Fibroblast of mammary gland (primary cell): ENCODE measurements around the gene ZNF410.
A peak's percentile ranks its signal among the peaks of the same experiment; 100 is the strongest.
"Not testable (repeated sequence)": the region's sequence is repeated elsewhere in the genome, so short reads cannot be mapped to it uniquely, and the experiment has no call there.

Source experiments
- DNase-seq: peaks from one replicate; pipeline ENCODE4 v3.0.0-alpha.2; 2010; ENCODE audit warnings: low read depth
- H3K4me3 ChIP-seq: 2 replicates; pipeline ENCODE4 v1.5.1; 2011; ENCODE audit warnings: low read depth, mild to moderate bottlenecking, low read length, moderate library complexity; ENCODE audit not compliant: control insufficient read depth
- TF ChIP-seq, protein P1 (sequence below): conservative IDR thresholded peaks from 2 replicates; pipeline ENCODE4 v1.5.1; 2011; ENCODE audit warnings: low read depth, low read length, inconsistent platforms; ENCODE audit not compliant: control insufficient read depth, insufficient read depth

The ZNF410 gene

GRCh38 chr14:73903028-73903427 lies 16.4 kb downstream of the ZNF410 start:
- no peak overlapping the region for H3K4me3 ChIP-seq
- TF ChIP-seq, protein P1, sequence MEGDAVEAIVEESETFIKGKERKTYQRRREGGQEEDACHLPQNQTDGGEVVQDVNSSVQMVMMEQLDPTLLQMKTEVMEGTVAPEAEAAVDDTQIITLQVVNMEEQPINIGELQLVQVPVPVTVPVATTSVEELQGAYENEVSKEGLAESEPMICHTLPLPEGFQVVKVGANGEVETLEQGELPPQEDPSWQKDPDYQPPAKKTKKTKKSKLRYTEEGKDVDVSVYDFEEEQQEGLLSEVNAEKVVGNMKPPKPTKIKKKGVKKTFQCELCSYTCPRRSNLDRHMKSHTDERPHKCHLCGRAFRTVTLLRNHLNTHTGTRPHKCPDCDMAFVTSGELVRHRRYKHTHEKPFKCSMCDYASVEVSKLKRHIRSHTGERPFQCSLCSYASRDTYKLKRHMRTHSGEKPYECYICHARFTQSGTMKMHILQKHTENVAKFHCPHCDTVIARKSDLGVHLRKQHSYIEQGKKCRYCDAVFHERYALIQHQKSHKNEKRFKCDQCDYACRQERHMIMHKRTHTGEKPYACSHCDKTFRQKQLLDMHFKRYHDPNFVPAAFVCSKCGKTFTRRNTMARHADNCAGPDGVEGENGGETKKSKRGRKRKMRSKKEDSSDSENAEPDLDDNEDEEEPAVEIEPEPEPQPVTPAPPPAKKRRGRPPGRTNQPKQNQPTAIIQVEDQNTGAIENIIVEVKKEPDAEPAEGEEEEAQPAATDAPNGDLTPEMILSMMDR = no peak
- peak; percentile 35 for DNase-seq

DNA sequence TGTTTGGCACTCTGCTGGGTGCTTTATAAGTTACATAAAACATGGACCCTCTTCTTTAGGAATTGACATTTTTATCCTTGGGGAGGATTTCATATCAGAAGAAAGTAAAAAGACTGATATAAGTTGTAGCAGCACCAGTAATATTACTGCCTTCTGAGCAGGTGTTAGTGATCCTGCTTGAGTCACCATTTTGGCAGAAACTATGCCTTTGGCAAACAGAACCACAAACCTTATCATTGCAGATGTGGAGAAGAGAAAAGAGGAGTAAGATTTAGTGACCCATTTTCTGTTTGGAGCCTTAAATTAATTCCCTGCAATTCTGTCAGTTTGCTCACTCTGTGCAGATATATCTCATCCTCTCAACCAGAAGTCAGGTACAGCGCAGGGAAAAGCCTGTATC lies 23.0 kb downstream of the ZNF410 start:
- H3K4me3 ChIP-seq = no peak overlapping the region
- peak; percentile 36 for DNase-seq
- TF ChIP-seq, protein P1 = no peak

DNA sequence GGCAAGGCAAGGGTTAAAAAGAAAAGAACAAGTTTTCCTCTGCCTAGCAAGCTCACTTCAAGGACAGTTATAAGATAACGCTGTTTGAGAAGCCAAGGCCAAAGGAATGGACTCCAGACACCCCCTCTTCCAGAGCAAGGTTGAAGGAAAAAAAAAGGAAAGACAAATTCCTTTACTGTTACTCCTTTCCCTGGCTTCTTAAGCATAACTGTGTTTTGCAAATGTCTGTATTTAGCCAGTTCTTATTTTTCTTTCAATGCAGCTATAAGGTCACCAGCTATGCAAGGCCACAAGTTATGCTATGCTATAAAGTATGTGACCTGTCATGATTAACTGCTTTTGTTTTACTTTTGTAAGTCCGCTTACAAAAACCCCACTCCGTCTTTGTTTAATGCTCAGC lies 26.6 kb downstream of the ZNF410 start:
- DNase-seq = no peak
- no peak overlapping the region for H3K4me3 ChIP-seq
- TF ChIP-seq, protein P1 = no peak

DNA sequence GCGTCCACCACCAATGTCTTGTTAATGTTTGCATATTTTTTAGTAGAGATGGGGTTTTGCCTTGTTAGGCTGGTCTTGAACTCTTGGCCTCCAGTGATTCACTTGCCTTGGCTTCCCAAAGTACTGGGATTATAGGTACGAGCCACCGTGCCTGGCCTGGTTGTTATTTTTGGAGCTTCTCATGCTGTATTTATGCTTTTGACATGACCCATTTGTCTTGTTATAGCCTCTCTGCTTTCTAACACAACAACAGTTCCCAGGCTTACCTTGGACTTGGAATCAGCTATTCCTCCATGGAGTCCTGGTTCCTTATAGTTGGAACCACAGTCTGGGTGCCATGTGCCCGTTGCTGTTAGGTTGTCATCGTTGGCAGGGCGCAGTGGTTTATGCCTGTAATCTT lies 29.7 kb downstream of the ZNF410 start:
- no peak overlapping the region for H3K4me3 ChIP-seq
- TF ChIP-seq, protein P1 = no peak
- no peak for DNase-seq

- not testable (repeated sequence) for H3K4me3 ChIP-seq, DNase-seq
Measured at GRCh38 chr14:73919457-73919856, 32.8 kb downstream of the ZNF410 start.

GRCh38 chr14:73924337-73924736 lies 37.7 kb downstream of the ZNF410 start:
- H3K4me3 ChIP-seq = no peak overlapping the region
- DNase-seq = no peak
- TF ChIP-seq, protein P1 = no peak

GRCh38 chr14:73935666-73936065 lies 49.0 kb downstream of the ZNF410 start:
- no peak overlapping the region for H3K4me3 ChIP-seq
- peak; percentile 18 for DNase-seq
- TF ChIP-seq, protein P1 = peak; percentile 29
